Measurements from ENCODE around the gene CDPF1.
A peak's percentile ranks its signal among the peaks of the same experiment; 100 is the strongest.
"Not testable (repeated sequence)": the region's sequence is repeated elsewhere in the genome, so short reads cannot be mapped to it uniquely, and the experiment has no call there.

The CDPF1 gene

DNA sequence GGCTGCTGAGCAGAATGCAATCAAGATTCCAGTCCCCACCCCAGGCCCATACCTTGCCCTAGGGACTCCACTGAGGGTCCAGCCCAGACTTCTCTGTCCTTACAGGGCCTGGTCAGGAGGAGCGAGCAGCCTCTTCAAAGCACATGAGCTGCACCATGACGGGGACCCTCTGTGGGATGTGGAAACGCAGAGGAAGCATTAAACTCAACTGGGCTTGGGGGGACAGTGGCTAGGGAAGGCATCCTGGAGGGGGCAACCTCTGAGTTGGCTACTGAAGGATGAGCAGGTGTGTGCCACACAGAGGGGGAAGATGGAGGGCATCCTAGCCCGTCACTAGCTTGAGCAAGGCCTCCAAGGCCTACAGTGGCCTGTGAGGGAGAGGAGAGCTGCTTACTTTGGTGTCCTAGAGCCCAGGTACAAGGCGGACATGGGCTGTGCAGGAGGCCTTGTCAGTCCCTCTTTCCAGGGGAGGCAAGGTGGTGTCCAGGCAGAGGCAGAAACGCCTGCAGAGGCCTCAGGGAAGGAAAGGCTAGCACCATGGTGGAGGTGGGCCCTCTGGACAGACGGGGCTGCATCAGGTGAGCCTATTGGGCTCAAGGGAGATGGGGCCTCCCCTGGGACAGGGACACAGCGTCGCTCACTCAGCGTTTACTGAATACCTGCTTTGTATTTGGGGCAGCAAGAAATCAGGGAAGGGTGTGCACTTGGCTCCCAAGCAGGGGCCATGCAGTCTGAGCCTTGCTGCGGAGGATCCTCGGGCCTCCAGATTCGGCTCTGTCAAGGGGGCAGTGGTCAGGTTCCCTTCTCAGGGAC is 32.0 kb upstream of the CDPF1 start:
- DNase-seq, result no peak

DNA sequence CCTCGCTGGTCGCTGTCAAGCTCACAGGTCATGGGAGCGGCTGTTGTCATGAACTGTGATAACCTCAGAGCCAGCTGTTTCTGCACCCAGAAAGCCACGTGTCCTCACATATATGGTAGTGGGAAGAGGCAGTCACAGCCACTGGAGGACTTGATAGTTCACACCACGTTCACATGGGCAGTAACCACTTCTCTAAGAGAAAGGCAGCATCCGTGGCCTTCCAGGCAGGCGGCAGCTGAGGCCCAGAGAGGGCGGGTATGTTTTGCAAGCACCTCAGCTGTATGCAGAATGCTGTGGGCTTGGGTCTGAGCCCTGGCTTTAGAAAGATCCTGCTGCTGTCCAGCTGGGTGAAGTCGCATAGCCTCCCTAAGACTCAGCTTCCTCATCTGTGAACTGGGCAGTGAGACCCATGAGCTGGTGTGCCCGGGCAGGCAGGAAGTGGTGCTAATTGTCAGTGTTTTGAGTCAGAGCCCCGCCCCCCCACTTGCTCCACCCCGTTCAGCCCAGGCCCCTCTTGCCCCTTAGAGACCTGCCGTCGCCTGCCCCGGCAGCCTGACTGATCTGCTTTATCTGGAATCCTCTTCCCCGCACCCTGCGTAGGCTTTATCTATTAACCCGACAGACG is 31.0 kb upstream of the CDPF1 start:
- no peak for DNase-seq

GRCh38 chr22:46280063-46280817 is 30.1 kb upstream of the CDPF1 start:
- DNase-seq, result no peak

DNA sequence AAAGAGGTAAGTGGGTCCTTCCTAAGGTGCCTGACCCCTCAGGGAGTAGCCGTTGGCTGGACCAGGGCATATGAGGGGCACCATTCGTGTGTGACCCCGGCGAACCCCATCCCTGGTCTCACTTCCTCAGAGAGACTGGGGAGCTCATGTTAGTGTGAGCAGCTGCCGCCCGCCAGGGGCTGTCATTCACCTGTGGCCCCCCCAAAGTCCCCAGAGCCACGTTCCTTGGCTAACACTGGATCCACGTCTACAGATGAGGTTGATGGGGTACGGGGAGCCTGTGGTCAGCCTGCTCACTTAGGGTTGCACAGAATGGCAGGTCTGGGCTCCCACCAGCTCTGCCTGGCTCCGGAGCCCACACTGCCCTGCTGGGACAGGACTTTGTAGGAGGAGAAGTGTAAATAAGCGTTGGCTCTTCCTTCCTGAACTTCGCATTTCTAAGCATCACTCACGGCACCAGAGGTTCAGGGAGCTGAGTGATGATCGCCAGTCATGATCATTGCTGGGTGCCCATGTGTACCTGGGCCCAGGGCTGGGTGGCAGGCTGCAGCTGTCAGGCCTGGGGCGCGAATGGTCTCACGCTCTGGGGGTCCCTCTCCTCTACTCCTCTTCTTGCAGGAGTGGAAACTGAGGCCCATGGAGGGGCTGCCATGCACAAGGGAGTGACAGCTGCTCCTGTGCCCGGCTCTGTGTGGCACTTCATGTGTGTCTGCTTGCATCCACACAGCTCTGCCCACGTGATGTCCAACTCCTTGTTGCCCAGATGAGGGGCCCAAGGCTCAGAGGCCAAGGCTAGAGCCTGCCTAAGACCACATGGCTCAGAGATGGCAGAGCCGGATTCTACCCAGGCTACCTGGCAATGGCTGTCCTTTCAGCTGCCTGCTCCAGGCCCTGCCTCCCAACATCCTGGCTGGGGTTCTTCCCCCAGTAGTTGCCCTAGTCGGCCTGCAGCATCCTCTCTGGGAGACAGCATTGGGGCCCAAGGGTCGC is 28.9 kb upstream of the CDPF1 start:
- DNase-seq, result no peak

- no peak for DNase-seq
Measured at GRCh38 chr22:46276563-46276962, 26.5 kb upstream of the CDPF1 start.

DNA sequence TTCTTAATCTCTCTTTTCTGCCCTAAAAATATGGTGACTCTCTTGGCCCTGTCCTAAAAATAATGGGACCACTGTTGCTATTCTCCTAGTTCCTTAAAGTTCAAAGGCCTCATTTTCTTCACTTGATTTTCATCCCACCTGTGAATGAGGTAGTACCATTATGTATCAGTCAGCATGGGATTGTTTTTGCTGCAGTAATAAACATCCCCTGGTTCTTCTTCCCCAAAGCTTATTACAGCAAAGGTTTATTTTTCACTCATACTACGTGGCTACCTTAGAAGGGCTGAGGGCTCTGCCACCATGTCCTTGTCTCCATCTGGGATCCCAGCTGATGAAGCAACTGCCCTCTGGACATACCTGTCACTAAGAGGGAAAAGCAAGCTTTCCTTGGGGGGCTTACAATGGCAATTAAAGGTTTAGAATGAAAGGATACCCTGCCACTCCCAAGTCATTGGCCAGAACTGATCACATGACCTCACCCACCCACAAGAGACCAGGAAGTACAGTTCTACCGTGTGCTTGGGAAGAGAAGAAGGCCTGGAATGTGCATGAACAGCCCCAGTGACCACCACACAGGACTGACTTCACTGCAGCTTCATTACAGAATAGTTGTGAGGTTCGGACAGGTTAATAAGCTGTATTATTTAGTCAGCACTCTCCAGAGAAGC is 25.5 kb upstream of the CDPF1 start:
- no peak for DNase-seq

- DNase-seq, result no peak
Measured at GRCh38 chr22:46274381-46274780, 24.3 kb upstream of the CDPF1 start.

- DNase-seq, result no peak
Measured at GRCh38 chr22:46273432-46274148, 23.5 kb upstream of the CDPF1 start.

DNA sequence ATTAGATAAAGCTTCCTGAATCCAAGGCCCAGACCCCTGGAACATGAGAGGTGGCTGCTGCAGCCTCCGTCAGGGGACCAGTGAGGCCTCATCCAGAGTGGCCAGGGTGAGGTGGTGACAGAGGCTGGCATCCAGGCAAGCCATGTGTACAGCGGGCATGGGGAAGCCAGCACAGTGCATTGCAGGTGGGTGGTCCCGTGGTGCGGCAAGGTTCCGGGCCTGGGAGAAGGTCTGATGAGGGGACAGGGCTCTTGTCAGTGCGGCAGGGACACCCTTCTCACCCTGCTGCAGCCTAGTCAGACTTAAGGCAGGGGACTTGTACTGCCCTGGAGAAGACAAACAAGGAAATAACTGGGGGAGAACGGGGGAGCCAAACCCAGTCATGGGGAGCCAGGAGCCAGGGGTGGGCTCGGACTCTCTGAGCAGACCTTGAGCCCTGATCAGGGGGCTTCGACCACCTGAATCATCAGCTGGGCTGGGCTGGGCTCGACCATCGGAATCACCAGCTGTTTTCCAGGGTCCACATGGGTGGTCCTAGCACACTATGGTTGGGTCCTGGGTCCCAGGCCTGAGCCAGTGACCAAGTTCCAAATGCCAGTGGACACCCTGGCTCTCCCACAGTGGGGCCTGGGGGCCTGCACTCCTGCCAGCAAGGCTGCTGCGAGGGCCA is 22.8 kb upstream of the CDPF1 start:
- DNase-seq, result no peak

- DNase-seq, result no peak
Measured at GRCh38 chr22:46272196-46272595, 22.1 kb upstream of the CDPF1 start.

GRCh38 chr22:46269564-46269963 is 19.5 kb upstream of the CDPF1 start:
- no peak for DNase-seq

DNA sequence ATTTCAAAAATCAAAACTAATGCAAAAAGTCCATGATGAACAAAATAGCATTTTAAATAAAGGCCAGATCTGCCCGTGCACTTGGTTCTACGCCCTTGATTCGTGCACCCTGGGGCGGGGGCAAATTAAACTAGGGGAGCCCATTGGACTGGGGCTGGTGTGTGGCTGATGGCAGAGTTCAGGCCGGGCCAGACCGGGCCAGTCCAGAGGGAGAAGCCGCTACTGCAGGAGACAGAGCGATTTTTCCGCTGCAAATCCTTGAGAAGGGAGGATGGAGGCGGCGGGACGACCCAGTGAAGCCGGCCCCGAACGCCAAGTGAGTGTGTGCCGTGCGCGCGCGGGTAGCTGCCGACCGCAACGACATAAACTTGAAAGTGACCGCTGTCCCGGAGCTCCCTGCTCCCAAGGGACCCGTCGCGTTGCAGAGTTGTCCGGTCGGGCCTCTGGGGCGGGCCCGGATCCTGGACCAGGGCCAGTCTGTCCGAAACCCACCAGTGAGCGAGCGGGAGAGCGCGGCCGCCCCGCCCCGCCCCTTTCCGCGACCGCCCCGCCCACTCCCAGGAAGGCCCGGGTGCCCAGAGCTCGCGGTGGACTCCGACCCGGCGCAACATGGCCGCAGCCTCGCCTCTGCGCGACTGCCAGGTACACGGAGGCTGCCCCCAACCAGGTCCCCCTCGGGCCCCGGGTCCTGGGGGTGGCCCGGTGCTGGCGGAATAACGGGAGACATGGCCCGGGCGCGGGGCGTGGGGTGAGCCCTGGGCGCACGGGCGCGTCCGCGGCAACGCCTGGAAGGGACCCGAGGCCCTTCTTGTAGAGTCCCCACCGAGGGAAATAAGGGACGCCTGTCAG is 17.6 kb upstream of the CDPF1 start, which contains the start of gene TTC38:
TTC38 (plus strand) TSS at position 578 of the 849 bp plus-strand sequence; CDS start at position 610, 32 bp downstream.
- DNase-seq, result peak; percentile 60

- not testable (repeated sequence) for DNase-seq
Measured at GRCh38 chr22:46265627-46266026, 15.5 kb upstream of the CDPF1 start.

DNA sequence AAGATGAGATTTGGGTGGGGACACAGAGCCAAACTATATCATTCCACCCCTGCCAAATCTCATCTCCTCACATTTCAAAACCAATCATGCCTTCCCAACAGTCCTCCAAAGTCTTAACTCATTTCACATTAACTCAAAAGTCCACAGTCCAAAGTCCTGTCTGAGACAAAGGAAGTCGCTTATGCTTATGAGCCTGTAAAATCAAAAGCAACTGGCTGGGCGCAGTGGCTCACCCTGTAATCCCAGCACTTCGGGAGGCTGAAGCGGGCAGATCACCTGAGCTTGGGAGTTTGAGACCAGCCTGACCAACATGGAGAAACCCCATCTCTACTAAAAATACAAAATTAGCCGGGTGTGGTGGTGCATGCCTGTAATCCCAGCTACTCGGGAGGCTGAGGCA is 14.4 kb upstream of the CDPF1 start:
- not testable (repeated sequence) for DNase-seq

DNA sequence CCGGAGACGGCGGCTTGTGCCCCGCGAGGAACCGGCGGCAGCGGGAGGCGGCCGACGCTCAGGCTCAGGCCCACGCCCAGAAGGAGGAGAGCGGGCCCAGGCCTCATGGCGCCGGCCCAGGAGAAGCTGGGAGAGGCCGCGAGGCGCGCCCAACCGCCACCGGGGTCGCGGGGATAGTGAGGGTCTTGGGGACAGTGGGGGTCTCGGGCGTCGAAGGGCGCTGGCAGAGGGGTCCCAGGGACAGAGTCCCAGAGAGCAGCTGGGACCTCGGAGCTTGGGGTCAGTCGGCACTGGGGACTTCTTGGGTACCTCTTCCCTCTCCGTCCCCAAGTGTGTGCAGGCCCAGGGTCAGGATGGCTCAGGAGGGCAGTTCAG is 13.1 kb upstream of the CDPF1 start, which contains the start of gene PKDREJ:
PKDREJ (minus strand) TSS at position 128 of the 375 bp plus-strand sequence; CDS start at position 107, 21 bp downstream.
- DNase-seq, result no peak

GRCh38 chr22:46262449-46263215 is 12.5 kb upstream of the CDPF1 start:
- DNase-seq, result peak; percentile 35

DNA sequence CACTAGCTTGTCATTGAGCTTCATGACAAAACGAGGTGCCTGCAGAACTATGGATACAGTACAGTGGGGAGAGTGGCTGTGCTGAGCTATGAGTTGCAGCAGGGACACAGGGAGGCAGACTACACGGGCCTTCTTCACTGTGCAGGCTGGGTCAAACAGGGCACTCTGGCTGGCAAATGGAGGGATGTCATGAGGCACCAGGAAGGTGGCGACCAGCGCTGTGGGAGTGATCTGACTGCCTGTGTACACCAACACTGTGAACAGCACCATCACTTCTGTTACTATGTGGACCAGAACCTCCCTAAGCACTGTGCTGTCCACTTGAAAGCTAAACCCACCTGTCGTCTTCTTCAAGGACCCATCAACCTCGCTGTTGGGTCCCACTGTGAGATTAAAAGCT is 9.9 kb upstream of the CDPF1 start:
- DNase-seq, result no peak

- DNase-seq, result no peak
Measured at GRCh38 chr22:46259374-46259773, 9.3 kb upstream of the CDPF1 start.

All from activated CD4-positive, alpha-beta T cell treated with anti-CD3 and anti-CD28 coated beads, Interleukin-2, Interleukin-6, amounts not matched to agents 100 ng/mL and 50 ng/mL, durations not matched to agents 16 hours and 8 hours (primary cell).